GM23338 (cell line): ENCODE data around the gene NTN3.

Experiments
- CREB1 ChIP-seq: fragments of 250-450 bp; sonication (Bioruptor Pico); IDR thresholded peaks from 2 replicates; pipeline ENCODE4 v1.5.0; 2020; ENCODE audit warnings: low read depth, mild to moderate bottlenecking, moderate library complexity
- CTCF ChIP-seq, 2 experiments: fragments of 200-600 bp in 1 of 2; sonication (generic) in 1 of 2; conservative IDR thresholded peaks; 2 replicates each; pipeline versions ENCODE4 v1.5.1 to v1.6.1; 2016 to 2017; ENCODE audit warnings: antibody characterized with exemption in 2 of 2, low read depth in 2 of 2, mild to moderate bottlenecking in 2 of 2, moderate library complexity in 1 of 2
- EZH2 ChIP-seq: fragments of 200-600 bp; sonication (generic); IDR thresholded peaks from one replicate; pipeline ENCODE4 v1.8.0; 2017; ENCODE audit warnings: antibody characterized with exemption, mild to moderate bottlenecking, low read depth; ENCODE audit not compliant: unreplicated experiment
- EZH2phosphoT487 ChIP-seq: fragments of 200-600 bp; sonication (generic); IDR thresholded peaks from one replicate; pipeline ENCODE4 v1.8.1; 2018; ENCODE audit warnings: antibody characterized with exemption; ENCODE audit not compliant: unreplicated experiment
- JUNB ChIP-seq: IDR thresholded peaks from one replicate; pipeline ENCODE4 v1.6.1; 2016; ENCODE audit warnings: antibody characterized with exemption; ENCODE audit not compliant: unreplicated experiment
- POLR2AphosphoS5 ChIP-seq: IDR thresholded peaks from 2 replicates; pipeline ENCODE4 v1.6.1; 2016; ENCODE audit warnings: antibody characterized with exemption, low read depth
- REST ChIP-seq: IDR thresholded peaks from one replicate; pipeline ENCODE4 v1.6.1; 2018; ENCODE audit warnings: antibody characterized with exemption; ENCODE audit not compliant: unreplicated experiment

- no peak for TF ChIP-seq CTCF (conservative IDR thresholded peaks at IDR 0.05; ENCODE audit: low read depth in 2 of 2)
- TF ChIP-seq JUNB: no peak
- no peak for TF ChIP-seq EZH2
- TF ChIP-seq EZH2phosphoT487: no peak
- TF ChIP-seq POLR2AphosphoS5: no peak
- TF ChIP-seq REST: no peak
- TF ChIP-seq CREB1 (CRISPR knock-in tag): no peak
These were observed 31.1 kb downstream of the NTN3 start for GRCh38 chr16:2501946-2502895.
